Omental fat pad (tissue), 4 donors: Measurements from ENCODE around the gene EPHB2. TPM values are rescaled to one million over a fixed set of nuclear protein-coding genes. Genes with fewer than 3 reads are reported as not detected.
"Not testable (repeated sequence)": the region's sequence is repeated elsewhere in the genome, so short reads cannot be mapped to it uniquely, and the experiment has no call there.

Experiments used
- ATAC-seq: fragments of 150-250 bp; one replicate; pipeline ENCODE4 v1.9.1; 2016; ENCODE audit warnings: mild to moderate bottlenecking, moderate library complexity; ENCODE audit not compliant: low FRiP score
- DNase-seq: peaks from one replicate; pipeline ENCODE4 v3.0.0-alpha.2; 2019; ENCODE audit warnings: low spot score
- CTCF ChIP-seq, 3 donors: fragments of 450-650 bp; IDR thresholded peaks; one replicate each; pipeline ENCODE4 v1.5.1; 2016 to 2017; ENCODE audit warnings: antibody characterized with exemption in 3 of 3, mild to moderate bottlenecking in 3 of 3, moderate library complexity in 2 of 3
- total RNA-seq, 4 donors: library from RNA; depleted of rRNA; stranded (reverse); fragments of >200 nt; gene quantifications; one replicate each; pipeline ENCODE4 v1.1.0, GENCODE V29; 2016

The EPHB2 gene
- total RNA-seq, 4 donors from 2014 or later, result 3.5 to 5.5 (median 4.7) TPM

GRCh38 chr1:22699681-22700520 is 10.7 kb upstream of the EPHB2 start:
- TF ChIP-seq CTCF (IDR thresholded peaks at IDR 0.05), result no peak
- ATAC-seq (no peak), DNase-seq (no peak)

- no peak for DNase-seq
- no peak for TF ChIP-seq CTCF (IDR thresholded peaks at IDR 0.05)
- no peak for ATAC-seq
Measured at GRCh38 chr1:22702296-22703085, 8.1 kb upstream of the EPHB2 start.

GRCh38 chr1:22704440-22705067 is 6.1 kb upstream of the EPHB2 start:
- TF ChIP-seq CTCF (IDR thresholded peaks at IDR 0.05), result peak in 2 of 3 donors; percentile 74 to 85
- DNase-seq, result peak; percentile 80
- ATAC-seq, result peak; percentile 89

GRCh38 chr1:22705586-22705985 is 5.1 kb upstream of the EPHB2 start:
- no peak for TF ChIP-seq CTCF (IDR thresholded peaks at IDR 0.05)
- no peak for DNase-seq
- ATAC-seq, result no peak

GRCh38 chr1:22706100-22706499 is 4.5 kb upstream of the EPHB2 start:
- DNase-seq, ATAC-seq: not testable (repeated sequence)

- DNase-seq (no peak), ATAC-seq (no peak)
- no peak for TF ChIP-seq CTCF (IDR thresholded peaks at IDR 0.05)
Measured at GRCh38 chr1:22708777-22709176, 1.9 kb upstream of the EPHB2 start.

- ATAC-seq (no peak), DNase-seq (no peak)
- TF ChIP-seq CTCF (IDR thresholded peaks at IDR 0.05), result no peak
Measured at GRCh38 chr1:22709227-22709626, 1.4 kb upstream of the EPHB2 start.
